ENCODE data around the gene SHISA5. TPM values are rescaled to one million over a fixed set of nuclear protein-coding genes. Genes with fewer than 3 reads are reported as not detected.
A peak's percentile ranks its signal among the peaks of the same experiment; 100 is the strongest.

The SHISA5 gene
- total RNA-seq, 1 experiment from 2014 or later, result 174 TPM

DNA sequence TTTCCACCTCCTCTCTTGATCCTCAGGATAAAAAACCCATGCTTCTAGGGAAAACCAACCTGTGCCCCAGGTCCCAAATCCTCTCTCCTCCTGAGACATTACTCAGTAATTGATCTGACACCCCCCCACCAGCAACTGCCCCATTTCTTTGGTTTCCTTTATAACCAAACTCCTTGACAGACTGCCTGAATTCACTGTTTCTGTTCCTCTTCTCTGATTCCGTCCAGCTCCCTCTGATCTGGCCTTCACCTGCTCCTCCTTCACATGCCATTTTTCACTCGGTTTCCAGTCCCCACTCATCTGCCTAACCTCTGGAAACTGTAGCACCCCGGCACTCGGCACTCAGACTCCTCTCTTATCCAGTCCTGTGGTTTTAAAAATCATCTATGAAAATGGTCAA is 66.2 kb downstream of the SHISA5 start:
- peaks cover 5% of the 10 kb centered on the region for H3K79me1 ChIP-seq (ENCODE audit: insufficient read depth, low read depth, low read length, poor library complexity, severe bottlenecking)
- H3K27me3 ChIP-seq (ENCODE audit: insufficient read depth, low read length), result no peaks in the 10 kb centered on the region
- H4K91ac ChIP-seq (ENCODE audit: insufficient read length, low read depth, low read length), result no peak overlapping the region
- no peaks in the 10 kb centered on the region for H3K23me2 ChIP-seq (ENCODE audit: insufficient read length, low read depth, low read length, poor library complexity, severe bottlenecking)
- TF ChIP-seq, protein P1, sequence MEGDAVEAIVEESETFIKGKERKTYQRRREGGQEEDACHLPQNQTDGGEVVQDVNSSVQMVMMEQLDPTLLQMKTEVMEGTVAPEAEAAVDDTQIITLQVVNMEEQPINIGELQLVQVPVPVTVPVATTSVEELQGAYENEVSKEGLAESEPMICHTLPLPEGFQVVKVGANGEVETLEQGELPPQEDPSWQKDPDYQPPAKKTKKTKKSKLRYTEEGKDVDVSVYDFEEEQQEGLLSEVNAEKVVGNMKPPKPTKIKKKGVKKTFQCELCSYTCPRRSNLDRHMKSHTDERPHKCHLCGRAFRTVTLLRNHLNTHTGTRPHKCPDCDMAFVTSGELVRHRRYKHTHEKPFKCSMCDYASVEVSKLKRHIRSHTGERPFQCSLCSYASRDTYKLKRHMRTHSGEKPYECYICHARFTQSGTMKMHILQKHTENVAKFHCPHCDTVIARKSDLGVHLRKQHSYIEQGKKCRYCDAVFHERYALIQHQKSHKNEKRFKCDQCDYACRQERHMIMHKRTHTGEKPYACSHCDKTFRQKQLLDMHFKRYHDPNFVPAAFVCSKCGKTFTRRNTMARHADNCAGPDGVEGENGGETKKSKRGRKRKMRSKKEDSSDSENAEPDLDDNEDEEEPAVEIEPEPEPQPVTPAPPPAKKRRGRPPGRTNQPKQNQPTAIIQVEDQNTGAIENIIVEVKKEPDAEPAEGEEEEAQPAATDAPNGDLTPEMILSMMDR (conservative IDR thresholded peaks at IDR 0.05), result no peak
- H3K23ac ChIP-seq (ENCODE audit: insufficient read length, low read depth, low read length), result no peak overlapping the region
- H3K4me2 ChIP-seq (ENCODE audit: insufficient read depth, insufficient read length, low read length), result no peak overlapping the region
- no peak overlapping the region for H3K56ac ChIP-seq (ENCODE audit: insufficient read length, low read depth, low read length)
- no peaks in the 10 kb centered on the region for H4K20me1 ChIP-seq (ENCODE audit: control insufficient read depth, insufficient read depth, insufficient read length)
- Mint-ChIP-seq H3K4me1 (peaks cover 15 to 22% of the 10 kb centered on the region in 2 experiments), H3K9me3 (no peaks in the 10 kb centered on the region), H3K36me3 (ENCODE audit: insufficient read depth in 1 of 3, low read depth in 3 of 3) (peaks cover 23 to 52% (median 36%) of the 10 kb centered on the region in 3 experiments; a peak in 6 of 7 replicates), H3K27ac (no peak overlapping the region; a peak in 2 of 7 replicates), H3K27me3 (ENCODE audit: low read depth) (no peaks in the 10 kb centered on the region), H3K4me3 (peak overlapping the region in 1 of 2 experiments; percentile 6; a peak in 1 of 5 replicates)
- no peak overlapping the region for H3K9ac ChIP-seq (ENCODE audit: extremely low read depth, insufficient read length, low read length)
- H3K4me1 ChIP-seq (ENCODE audit: insufficient read depth, low read length), result peaks cover 3% of the 10 kb centered on the region; the same call in 1 of the 2 replicates
- no peak overlapping the region for H4K5ac ChIP-seq (ENCODE audit: insufficient read length, low read depth, low read length)
- H3K79me2 ChIP-seq (ENCODE audit: insufficient read depth, low read length), result peaks cover 5% of the 10 kb centered on the region; the same call in 1 of the 2 replicates
- H2BK120ac ChIP-seq (ENCODE audit: low read depth, low read length, poor library complexity, severe bottlenecking), result no peak overlapping the region
- no peak overlapping the region for H3T11ph ChIP-seq (ENCODE audit: low read length)
- H3K9me3 ChIP-seq (ENCODE audit: control insufficient read depth, low read depth, low read length), result no peaks in the 10 kb centered on the region
- H2BK15ac ChIP-seq (ENCODE audit: low read depth, low read length), result no peak overlapping the region
- H3K18ac ChIP-seq (ENCODE audit: insufficient read length, low read depth, low read length), result no peak overlapping the region
- H3K27ac ChIP-seq (ENCODE audit: insufficient read length, low read depth, low read length), result no peak overlapping the region
- WGBS (ENCODE audit: extremely low coverage, insufficient read length, low lambda C conversion rate), result no CpG with 5 or more reads among the region's 4 CpGs
- no peak for DNase-seq
- H3K14ac ChIP-seq (ENCODE audit: insufficient read depth, low read length), result no peak overlapping the region
- H2BK12ac ChIP-seq (ENCODE audit: insufficient read length, low read depth, low read length), result no peak overlapping the region
- H4K8ac ChIP-seq (replicated peaks; ENCODE audit: insufficient read length, low read depth, low read length), result no peak overlapping the region
- H2BK20ac ChIP-seq (ENCODE audit: low read depth, low read length, poor library complexity, severe bottlenecking), result no peak overlapping the region
- H2BK5ac ChIP-seq (ENCODE audit: insufficient read length, low read length), result no peak overlapping the region
- no peak overlapping the region for H2AFZ ChIP-seq (ENCODE audit: low read length)
- H2AK5ac ChIP-seq (ENCODE audit: insufficient read length, low read length), result no peak overlapping the region
- no peak overlapping the region for H3K4ac ChIP-seq (ENCODE audit: low read depth, low read length)

Data from H9 (cell line).